ENCODE results near the gene B4GALT3. TPM values are rescaled to one million over a fixed set of nuclear protein-coding genes. Genes with fewer than 3 reads are reported as not detected.

B4GALT3 gene
- total and polyA plus RNA-seq, 2 of the 4 experiments (the other 2 are of a cell fraction) = 19.9 to 36.0 TPM

DNA sequence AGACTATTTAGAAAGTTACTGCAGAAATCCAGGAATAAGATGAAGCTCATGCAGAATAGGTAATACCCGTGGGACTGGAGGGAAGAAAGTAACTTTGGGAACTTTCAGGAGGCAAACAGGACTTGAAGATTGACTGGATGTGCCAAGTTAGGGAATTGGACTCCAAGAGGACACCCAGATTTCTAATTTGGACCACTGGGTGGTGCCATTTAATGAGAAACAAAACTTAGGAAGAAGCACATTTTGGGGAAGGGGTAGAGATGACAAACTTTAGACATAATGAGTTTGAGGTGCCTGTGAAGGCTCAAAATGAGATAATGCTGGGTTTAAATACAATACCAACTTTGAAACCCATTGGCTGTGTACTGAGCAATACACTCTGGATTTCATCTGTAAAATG, 3.3 kb upstream of the B4GALT3 start:
- TF ChIP-seq RAD21 (IDR thresholded peaks at IDR 0.05; ENCODE audit: low read length) (peak; percentile 14; the same call in 1 of the 2 replicates), MAZ (IDR thresholded peaks at IDR 0.05; ENCODE audit: borderline replicate concordance, low read depth, low read length) (no peak)
- TF ChIP-seq, protein P1, sequence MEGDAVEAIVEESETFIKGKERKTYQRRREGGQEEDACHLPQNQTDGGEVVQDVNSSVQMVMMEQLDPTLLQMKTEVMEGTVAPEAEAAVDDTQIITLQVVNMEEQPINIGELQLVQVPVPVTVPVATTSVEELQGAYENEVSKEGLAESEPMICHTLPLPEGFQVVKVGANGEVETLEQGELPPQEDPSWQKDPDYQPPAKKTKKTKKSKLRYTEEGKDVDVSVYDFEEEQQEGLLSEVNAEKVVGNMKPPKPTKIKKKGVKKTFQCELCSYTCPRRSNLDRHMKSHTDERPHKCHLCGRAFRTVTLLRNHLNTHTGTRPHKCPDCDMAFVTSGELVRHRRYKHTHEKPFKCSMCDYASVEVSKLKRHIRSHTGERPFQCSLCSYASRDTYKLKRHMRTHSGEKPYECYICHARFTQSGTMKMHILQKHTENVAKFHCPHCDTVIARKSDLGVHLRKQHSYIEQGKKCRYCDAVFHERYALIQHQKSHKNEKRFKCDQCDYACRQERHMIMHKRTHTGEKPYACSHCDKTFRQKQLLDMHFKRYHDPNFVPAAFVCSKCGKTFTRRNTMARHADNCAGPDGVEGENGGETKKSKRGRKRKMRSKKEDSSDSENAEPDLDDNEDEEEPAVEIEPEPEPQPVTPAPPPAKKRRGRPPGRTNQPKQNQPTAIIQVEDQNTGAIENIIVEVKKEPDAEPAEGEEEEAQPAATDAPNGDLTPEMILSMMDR (conservative IDR thresholded peaks at IDR 0.05; ENCODE audit: low read depth, low read length) = peak; percentile 26
- peaks cover 10% of the 10 kb centered on the region; the same call in 1 of the 2 replicates for H3K9me1 ChIP-seq (ENCODE audit: insufficient read depth, low read length)
- no peak for ATAC-seq (ENCODE audit: low read depth)
- H3K56ac ChIP-seq (ENCODE audit: extremely low read depth, insufficient read depth, low read length) = no peak overlapping the region
- H3K79me1 ChIP-seq (ENCODE audit: low read depth in 1 of 2, low read length in 2 of 2) = peaks cover 11 to 19% of the 10 kb centered on the region in 2 experiments
- no peaks in the 10 kb centered on the region for H3K27me3 ChIP-seq (ENCODE audit: control insufficient read depth, insufficient read depth, low read length)
- H2BK20ac ChIP-seq (ENCODE audit: low read depth, low read length) = no peak overlapping the region
- intact Hi-C loops (cut with micrococcal nuclease) = no loop called here
- H3K9ac ChIP-seq (ENCODE audit: low read depth, low read length) = no peak overlapping the region
- peaks cover 11% of the 10 kb centered on the region for H3K4me1 ChIP-seq (ENCODE audit: control insufficient read depth, insufficient read depth, low read length)
- H3K27ac ChIP-seq (ENCODE audit: insufficient read depth, low read length) = no peak overlapping the region
- ChIA-PET CTCF (interaction anchor here (0.6 to 0.7 kb wide), 3 partner anchors 10 to 1905 kb away, joined by 3 read pairs; no protein-coding TSS in a partner anchor), POLR2A (ENCODE audit: unreplicated experiment) (no interaction called here)
- no peak overlapping the region for H2AK5ac ChIP-seq (ENCODE audit: low read depth, low read length)
- H3K23ac ChIP-seq (ENCODE audit: low read depth, low read length) = no peak overlapping the region
- no peak overlapping the region for H2BK15ac ChIP-seq (ENCODE audit: low read depth, low read length)
- in situ Hi-C loops (cut with MboI; ENCODE audit: low sequenced_read_pairs) = no loop called here
- dilution Hi-C loops (cut with HindIII; ENCODE audit: low sequenced_read_pairs, unreplicated experiment) = no loop called here
- BruUV-seq (replicated peaks) = no TSS peak
- H4K5ac ChIP-seq (ENCODE audit: low read depth, low read length) = no peak overlapping the region
- no peak overlapping the region for H2BK5ac ChIP-seq (ENCODE audit: low read depth, low read length, poor library complexity, severe bottlenecking)
- no peak overlapping the region for H3K14ac ChIP-seq (replicated peaks; ENCODE audit: low read depth, low read length)
- H4K20me1 ChIP-seq (ENCODE audit: insufficient read depth, low read length) = no peaks in the 10 kb centered on the region
- no peak overlapping the region for H3K18ac ChIP-seq (ENCODE audit: low read depth, low read length)
- no peak overlapping the region for H3K4ac ChIP-seq (ENCODE audit: low read depth, low read length)
- WGBS, 2 experiments (ENCODE audit: extremely low coverage in 2 of 2, insufficient read length in 1 of 2) = 70% methylated on average over 1 of the region's 1 CpG; no CpG with 5 or more reads in 1 of the 2 experiments
- no peak overlapping the region for H2AFZ ChIP-seq (replicated peaks; ENCODE audit: low read length, poor library complexity)
- no peak overlapping the region for H2AK9ac ChIP-seq (replicated peaks; ENCODE audit: low read depth, low read length, poor library complexity)
- no peak overlapping the region for H2BK120ac ChIP-seq (ENCODE audit: low read depth, low read length)
- peaks cover under 1% of the 10 kb centered on the region; the same call in 1 of the 2 replicates for H3K36me3 ChIP-seq (ENCODE audit: control insufficient read depth, insufficient read depth, low read length)
- no peaks in the 10 kb centered on the region for H3K9me3 ChIP-seq (ENCODE audit: control insufficient read depth, insufficient read depth, low read length)
- H4K91ac ChIP-seq (ENCODE audit: insufficient read depth, low read depth, low read length) = no peak overlapping the region
- DNase-seq = no peak
- H3K4me3 ChIP-seq (ENCODE audit: insufficient read depth, low read depth, low read length) = no peak overlapping the region
- no peak overlapping the region for H3K4me2 ChIP-seq (ENCODE audit: low read depth, low read length)
- no peak overlapping the region for H4K8ac ChIP-seq (ENCODE audit: low read depth in 2 of 2, low read length in 2 of 2)

All from IMR-90 (cell line).